ENCODE measurements around the gene MYO5B. TPM values are rescaled to one million over a fixed set of nuclear protein-coding genes. Genes with fewer than 3 reads are reported as not detected.

MYO5B gene
- total and polyA plus RNA-seq, 9 of the 15 experiments (the other 6 are each of a cell fraction or from before 2014, with no cell fraction given) = 0.07 to 0.42 (median 0.28) TPM

GRCh38 chr18:49847524-49847923, 347.4 kb downstream of the MYO5B start (continued):
- TF ChIP-seq ZNF398 (CRISPR knock-in tag; IDR thresholded peaks at IDR 0.05) = no peak
- TF ChIP-seq CTBP1 (IDR thresholded peaks at IDR 0.05; ENCODE audit: borderline replicate concordance) = no peak
- no peak for TF ChIP-seq CC2D1A (IDR thresholded peaks at IDR 0.05)
- no peak for TF ChIP-seq CHD7 (IDR thresholded peaks at IDR 0.05; ENCODE audit: low read depth, low read length)
- no peak for TF ChIP-seq CHAMP1 (IDR thresholded peaks at IDR 0.05)
